ENCODE data around the gene SKIDA1.

- TF ChIP-seq CTCF (conservative IDR thresholded peaks at IDR 0.05; ENCODE audit: low read depth in 2 of 2) (no peak), POLR2AphosphoS5 (IDR thresholded peaks at IDR 0.05; ENCODE audit: low read depth) (no peak)
These were observed 27.2 kb upstream of the SKIDA1 start for GRCh38 chr10:21552638-21553037.
